ENCODE data around the gene MEIS1. TPM values are rescaled to one million over a fixed set of nuclear protein-coding genes. Genes with fewer than 3 reads are reported as not detected.

The MEIS1 gene
- total RNA-seq, 3 donors from 2014 or later, result 23.2 to 196 (median 33.4) TPM

GRCh38 chr2:66547887-66548286 is 113.0 kb downstream of the MEIS1 start:
- no peak overlapping the region for H3K4me3 ChIP-seq
- no peaks in the 10 kb centered on the region for H3K4me1 ChIP-seq (ENCODE audit: low read depth)
- no peaks in the 10 kb centered on the region for H3K36me3 ChIP-seq (ENCODE audit: low read depth)
- TF ChIP-seq CTCF (IDR thresholded peaks at IDR 0.05), result no peak
- DNase-seq, result no peak
- H3K9me3 ChIP-seq, result no peaks in the 10 kb centered on the region
- intact Hi-C loops (cut with DNase I, micrococcal nuclease), result no loop called here
- no peak for ATAC-seq

DNA sequence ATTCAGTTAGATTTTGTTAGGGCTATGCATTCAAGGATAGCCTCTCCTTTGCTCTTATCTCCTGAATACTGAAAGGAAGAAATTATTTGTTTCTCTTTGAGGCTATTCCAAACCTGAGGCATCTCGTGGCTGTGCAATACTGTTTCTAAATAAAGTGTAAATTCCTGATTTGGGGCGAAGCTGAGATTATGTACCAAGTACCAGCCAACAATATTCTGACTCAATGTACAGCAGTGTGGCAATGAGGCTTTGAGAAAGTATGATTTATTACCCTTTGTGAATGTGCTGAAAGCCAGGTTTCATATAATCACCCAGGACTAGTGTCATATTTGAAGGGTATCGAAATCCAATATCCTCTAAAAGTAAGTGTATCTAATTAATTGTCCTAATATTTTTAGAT is 113.5 kb downstream of the MEIS1 start:
- ATAC-seq (no peak), DNase-seq (no peak)
- no peaks in the 10 kb centered on the region for H3K36me3 ChIP-seq (ENCODE audit: low read depth)
- no peaks in the 10 kb centered on the region for H3K4me1 ChIP-seq (ENCODE audit: low read depth)
- H3K4me3 ChIP-seq, result no peak overlapping the region
- intact Hi-C loops (cut with DNase I, micrococcal nuclease), result no loop called here
- H3K9me3 ChIP-seq, result no peaks in the 10 kb centered on the region
- TF ChIP-seq CTCF (IDR thresholded peaks at IDR 0.05), result no peak

DNA sequence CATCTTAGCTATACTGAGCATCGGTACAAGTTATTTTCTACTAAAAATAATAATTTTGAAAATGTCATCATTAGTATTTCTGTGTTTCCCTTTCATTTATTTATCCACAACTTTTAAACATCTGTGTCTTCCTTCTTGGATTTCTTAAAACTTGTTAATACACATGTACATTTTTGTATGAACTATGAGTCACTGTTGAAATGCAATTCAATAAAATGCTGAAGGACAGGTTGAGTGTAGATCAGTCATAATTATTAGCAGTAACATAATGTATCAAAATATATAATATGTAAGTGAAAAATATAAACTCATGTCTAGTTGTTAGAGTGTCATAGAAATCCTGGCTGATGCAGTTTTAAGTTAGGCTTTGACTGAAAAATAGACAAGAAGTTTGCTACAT is 115.9 kb downstream of the MEIS1 start:
- DNase-seq (no peak), ATAC-seq (no peak)
- H3K36me3 ChIP-seq (ENCODE audit: low read depth), result no peaks in the 10 kb centered on the region
- TF ChIP-seq CTCF (IDR thresholded peaks at IDR 0.05), result no peak
- no peaks in the 10 kb centered on the region for H3K9me3 ChIP-seq
- no peaks in the 10 kb centered on the region for H3K4me1 ChIP-seq (ENCODE audit: low read depth)
- no peak overlapping the region for H3K4me3 ChIP-seq
- intact Hi-C loops (cut with DNase I, micrococcal nuclease), result no loop called here

- no peaks in the 10 kb centered on the region for H3K4me1 ChIP-seq (ENCODE audit: low read depth)
- intact Hi-C loops (cut with DNase I, micrococcal nuclease), result no loop called here
- H3K4me3 ChIP-seq, result no peak overlapping the region
- no peak for ATAC-seq
- no peaks in the 10 kb centered on the region for H3K36me3 ChIP-seq (ENCODE audit: low read depth)
- no peak for TF ChIP-seq CTCF (IDR thresholded peaks at IDR 0.05)
- DNase-seq, result no peak
- no peaks in the 10 kb centered on the region for H3K9me3 ChIP-seq
Observed at GRCh38 chr2:66553370-66553769, 118.4 kb downstream of the MEIS1 start.

DNA sequence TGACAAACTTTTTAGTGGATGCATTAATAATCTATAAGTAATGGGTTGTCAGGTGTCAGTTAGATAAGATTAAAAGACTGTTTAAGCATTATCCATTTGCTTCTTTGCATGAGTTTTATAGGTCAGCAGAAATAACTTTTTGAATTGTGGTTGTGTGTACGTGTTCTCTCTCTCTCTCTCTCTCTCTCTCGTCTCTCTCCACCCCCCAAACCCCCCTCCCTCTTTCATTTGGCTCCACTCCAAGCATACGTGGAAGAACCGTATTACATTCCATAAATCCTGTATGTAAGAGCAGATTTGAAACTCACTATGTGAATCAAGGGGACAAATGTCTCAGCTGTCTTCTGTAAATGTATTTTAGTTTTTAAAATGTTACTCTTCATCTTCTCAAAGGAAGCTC is 120.2 kb downstream of the MEIS1 start:
- intact Hi-C loops (cut with DNase I, micrococcal nuclease), result no loop called here
- no peak for ATAC-seq
- no peak overlapping the region for H3K4me3 ChIP-seq
- H3K9me3 ChIP-seq, result no peaks in the 10 kb centered on the region
- no peaks in the 10 kb centered on the region for H3K36me3 ChIP-seq (ENCODE audit: low read depth)
- H3K4me1 ChIP-seq (ENCODE audit: low read depth), result no peaks in the 10 kb centered on the region
- no peak for DNase-seq
- TF ChIP-seq CTCF (IDR thresholded peaks at IDR 0.05), result no peak
